22Rv1 (cell line): ENCODE results near the gene DENND10.

Experiments
- ZFX ChIP-seq: fragments of 450-650 bp; IDR thresholded peaks from 2 replicates; pipeline ENCODE4 v1.6.1; 2017; ENCODE audit warnings: antibody characterized with exemption, borderline replicate concordance
- TF ChIP-seq, protein P1 (sequence below): fragments of 450-650 bp; IDR thresholded peaks from 2 replicates; pipeline ENCODE4 v1.5.1; 2017; ENCODE audit warnings: mild to moderate bottlenecking

DNA sequence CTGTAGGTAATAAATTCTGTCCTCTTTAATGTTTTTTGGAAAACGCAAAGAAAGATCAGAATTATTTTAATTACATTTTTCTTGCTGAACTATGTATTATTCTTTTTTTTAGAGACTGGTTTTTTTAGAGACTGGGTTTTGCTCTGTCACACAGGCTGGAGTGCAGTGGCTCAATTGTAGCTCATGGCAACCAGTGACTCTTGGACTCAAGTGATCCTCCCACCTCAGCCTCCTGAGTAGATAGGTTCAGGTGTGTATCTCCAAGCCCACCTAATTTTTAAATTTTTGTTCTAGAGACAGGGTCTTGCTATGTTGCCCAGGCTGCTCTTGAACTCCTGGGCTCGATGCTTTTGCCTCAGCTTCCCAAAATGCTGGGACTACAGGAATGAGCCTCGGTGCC lies 5.3 kb upstream of the DENND10 start:
- TF ChIP-seq, protein P1, sequence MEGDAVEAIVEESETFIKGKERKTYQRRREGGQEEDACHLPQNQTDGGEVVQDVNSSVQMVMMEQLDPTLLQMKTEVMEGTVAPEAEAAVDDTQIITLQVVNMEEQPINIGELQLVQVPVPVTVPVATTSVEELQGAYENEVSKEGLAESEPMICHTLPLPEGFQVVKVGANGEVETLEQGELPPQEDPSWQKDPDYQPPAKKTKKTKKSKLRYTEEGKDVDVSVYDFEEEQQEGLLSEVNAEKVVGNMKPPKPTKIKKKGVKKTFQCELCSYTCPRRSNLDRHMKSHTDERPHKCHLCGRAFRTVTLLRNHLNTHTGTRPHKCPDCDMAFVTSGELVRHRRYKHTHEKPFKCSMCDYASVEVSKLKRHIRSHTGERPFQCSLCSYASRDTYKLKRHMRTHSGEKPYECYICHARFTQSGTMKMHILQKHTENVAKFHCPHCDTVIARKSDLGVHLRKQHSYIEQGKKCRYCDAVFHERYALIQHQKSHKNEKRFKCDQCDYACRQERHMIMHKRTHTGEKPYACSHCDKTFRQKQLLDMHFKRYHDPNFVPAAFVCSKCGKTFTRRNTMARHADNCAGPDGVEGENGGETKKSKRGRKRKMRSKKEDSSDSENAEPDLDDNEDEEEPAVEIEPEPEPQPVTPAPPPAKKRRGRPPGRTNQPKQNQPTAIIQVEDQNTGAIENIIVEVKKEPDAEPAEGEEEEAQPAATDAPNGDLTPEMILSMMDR, result no peak
- TF ChIP-seq ZFX, result no peak
